Kidney (tissue), 14 donors: ENCODE data around the gene AIFM2. TPM values are rescaled to one million over a fixed set of nuclear protein-coding genes. Genes with fewer than 3 reads are reported as not detected.

ENCODE experiments used
- DNase-seq, 5 donors: peaks; one replicate each; pipeline ENCODE4 v3.0.0-alpha.2; 2013 to 2020
- FAIRE-seq: peaks from 2 replicates; lab custom pipeline; 2012; peaks lifted over from hg19 to GRCh38; lab: Jason Lieb, UNC
- H3K27ac ChIP-seq, 2 donors: one replicate each; pipeline ENCODE4 v1.7.0; 2013; ENCODE audit warnings: low read depth in 2 of 2, low read length in 2 of 2, inconsistent platforms in 1 of 2
- H3K27me3 ChIP-seq: one replicate; pipeline ENCODE4 v1.7.1; 2013; ENCODE audit warnings: low read length, inconsistent platforms; ENCODE audit not compliant: control insufficient read depth, insufficient read depth
- H3K36me3 ChIP-seq, 3 donors: one replicate each; pipeline versions ENCODE4 v1.7.0 to v1.7.1; 2013; ENCODE audit warnings: low read length in 3 of 3, control low read depth in 1 of 3, inconsistent platforms in 1 of 3; ENCODE audit not compliant: insufficient read depth in 3 of 3, control insufficient read depth in 2 of 3
- H3K4me1 ChIP-seq, 3 donors: one replicate each; pipeline versions ENCODE4 v1.7.0 to v1.7.1; 2013; ENCODE audit warnings: low read length in 3 of 3, inconsistent platforms in 1 of 3, low read depth in 1 of 3; ENCODE audit not compliant: control insufficient read depth in 2 of 3, insufficient read depth in 2 of 3
- H3K4me3 ChIP-seq, 3 donors: one replicate each; pipeline versions ENCODE4 v1.7.0 to v1.8.1; 2013; ENCODE audit warnings: low read length in 3 of 3, control low read depth in 1 of 3, inconsistent platforms in 1 of 3
- H3K9ac ChIP-seq, 3 donors: one replicate each; pipeline versions ENCODE4 v1.7.0 to v1.7.1; 2013; ENCODE audit warnings: low read length in 3 of 3, control low read depth in 1 of 3, inconsistent platforms in 1 of 3
- H3K9me3 ChIP-seq, 3 donors: one replicate each; pipeline versions ENCODE4 v1.7.0 to v1.7.1; 2013; ENCODE audit warnings: low read length in 3 of 3, control low read depth in 1 of 3, inconsistent platforms in 1 of 3; ENCODE audit not compliant: control insufficient read depth in 2 of 3, insufficient read depth in 1 of 3
- CTCF ChIP-seq: IDR thresholded peaks from 3 replicates; pipeline ENCODE4 v1.5.1; 2012; ENCODE audit warnings: mild to moderate bottlenecking, moderate library complexity, borderline replicate concordance; ENCODE audit not compliant: insufficient read depth; ENCODE audit errors: extremely low read depth
- intact Hi-C: fragments of 100-400 bp; cut with DNase I; formaldehyde crosslinking; loops from one replicate; pipeline ENCODE4 v1.11.1; 2022
- polyA plus RNA-seq: library from polyadenylated mRNA; stranded (reverse); fragments of 350-450 nt; fragmentation: Illumina TruSeq; extraction: RNeasy Lipid Tissue Mini Kit (QIAGEN cat#74804); gene quantifications from one replicate; pipeline ENCODE4 v1.2.3, GENCODE V29; 2014; ENCODE audit warnings: low read depth, low replicate concordance; ENCODE audit not compliant: insufficient read depth
- total RNA-seq: library from RNA; stranded (reverse); fragmentation: NEBNext Ultra II Directional; extraction: Animal tissue kit (Norgen Biotek cat#: 25700); gene quantifications from one replicate; pipeline ENCODE4 v1.2.1, GENCODE V29; 2021
- donor health status: control.
- donor health status: control.
- donor health status: control.
- donor health status: control.
- donor health status: control.
- donor health status: DM: yes; HTN: yes; CAD: no.
- donor health status: Normal renal cell carcinoma (clear cell type).

The AIFM2 gene
- total and polyA plus RNA-seq, 2 donors from 2014 or later = 12.7 to 14.8 TPM

GRCh38 chr10:70112071-70112470 is 20.6 kb downstream of the AIFM2 start:
- H3K4me3 ChIP-seq = no peak overlapping the region
- FAIRE-seq (no peak), DNase-seq (no peak)
- TF ChIP-seq CTCF = no peak
- H3K9ac ChIP-seq = no peak overlapping the region
- no peak overlapping the region for H3K27ac ChIP-seq
- peaks cover 0 to 2% (median 0%) of the 10 kb centered on the region in 3 donors for H3K4me1 ChIP-seq
- intact Hi-C loops = no loop called here
- H3K9me3 ChIP-seq = no peaks in the 10 kb centered on the region
- H3K36me3 ChIP-seq = peaks cover 0 to 5% (median 4%) of the 10 kb centered on the region in 3 donors
- H3K27me3 ChIP-seq = no peaks in the 10 kb centered on the region

GRCh38 chr10:70111496-70111895 is 21.1 kb downstream of the AIFM2 start:
- no peak for FAIRE-seq
- intact Hi-C loops = no loop called here
- TF ChIP-seq CTCF = no peak

GRCh38 chr10:70109064-70109729 is 23.4 kb downstream of the AIFM2 start:
- no peak for TF ChIP-seq CTCF
- Histone ChIP-seq H3K9me3 (no peaks in the 10 kb centered on the region), H3K27me3 (no peaks in the 10 kb centered on the region), H3K4me1 (no peaks in the 10 kb centered on the region), H3K27ac (no peak overlapping the region), H3K4me3 (no peak overlapping the region), H3K36me3 (peaks cover 0 to 2% (median 0%) of the 10 kb centered on the region in 3 donors), H3K9ac (no peak overlapping the region)
- FAIRE-seq (no peak), DNase-seq (no peak)
- intact Hi-C loops = no loop called here

More at GRCh38 chr10:70111496-70111895, 21.1 kb downstream of the AIFM2 start:
- H3K4me1 ChIP-seq = peaks cover 0 to 2% (median 0%) of the 10 kb centered on the region in 3 donors
- DNase-seq = no peak
- no peaks in the 10 kb centered on the region for H3K27me3 ChIP-seq
- H3K36me3 ChIP-seq = peaks cover 0 to 5% (median 4%) of the 10 kb centered on the region in 3 donors
- no peak overlapping the region for H3K27ac ChIP-seq
- H3K9me3 ChIP-seq = no peaks in the 10 kb centered on the region
- no peak overlapping the region for H3K9ac ChIP-seq
- no peak overlapping the region for H3K4me3 ChIP-seq
